Right kidney (tissue), 1 donor: Measurements from ENCODE around the gene AHRR.

Experiments used
- DNase-seq: peaks from one replicate; pipeline ENCODE4 v3.0.0-alpha.2; 2016

Gene AHRR

GRCh38 chr5:347712-348284 is 26.3 kb downstream of the AHRR start:
- DNase-seq: no peak

- no peak for DNase-seq
These were observed 27.2 kb downstream of the AHRR start for GRCh38 chr5:348726-349125.

DNA sequence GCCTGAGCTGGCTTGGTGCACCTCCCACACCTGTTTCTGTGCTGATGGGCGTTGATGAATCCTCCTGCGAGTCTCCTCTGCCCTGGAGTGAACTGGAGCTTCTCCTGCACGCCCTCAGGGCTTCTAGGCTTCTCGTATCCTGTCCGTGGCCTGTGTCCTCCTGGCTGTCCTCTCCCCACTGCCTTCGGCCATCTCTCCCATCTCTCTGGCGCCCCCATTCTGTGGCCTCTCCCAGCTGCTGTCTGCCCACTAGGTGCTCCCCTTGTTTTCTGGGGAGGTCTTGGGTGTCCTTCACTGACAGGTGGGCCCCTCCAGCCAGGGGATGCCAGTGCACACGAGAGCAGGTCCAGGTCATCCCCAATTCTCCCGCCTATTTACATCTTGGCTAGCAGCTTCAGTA is 28.8 kb downstream of the AHRR start:
- DNase-seq: no peak

DNA sequence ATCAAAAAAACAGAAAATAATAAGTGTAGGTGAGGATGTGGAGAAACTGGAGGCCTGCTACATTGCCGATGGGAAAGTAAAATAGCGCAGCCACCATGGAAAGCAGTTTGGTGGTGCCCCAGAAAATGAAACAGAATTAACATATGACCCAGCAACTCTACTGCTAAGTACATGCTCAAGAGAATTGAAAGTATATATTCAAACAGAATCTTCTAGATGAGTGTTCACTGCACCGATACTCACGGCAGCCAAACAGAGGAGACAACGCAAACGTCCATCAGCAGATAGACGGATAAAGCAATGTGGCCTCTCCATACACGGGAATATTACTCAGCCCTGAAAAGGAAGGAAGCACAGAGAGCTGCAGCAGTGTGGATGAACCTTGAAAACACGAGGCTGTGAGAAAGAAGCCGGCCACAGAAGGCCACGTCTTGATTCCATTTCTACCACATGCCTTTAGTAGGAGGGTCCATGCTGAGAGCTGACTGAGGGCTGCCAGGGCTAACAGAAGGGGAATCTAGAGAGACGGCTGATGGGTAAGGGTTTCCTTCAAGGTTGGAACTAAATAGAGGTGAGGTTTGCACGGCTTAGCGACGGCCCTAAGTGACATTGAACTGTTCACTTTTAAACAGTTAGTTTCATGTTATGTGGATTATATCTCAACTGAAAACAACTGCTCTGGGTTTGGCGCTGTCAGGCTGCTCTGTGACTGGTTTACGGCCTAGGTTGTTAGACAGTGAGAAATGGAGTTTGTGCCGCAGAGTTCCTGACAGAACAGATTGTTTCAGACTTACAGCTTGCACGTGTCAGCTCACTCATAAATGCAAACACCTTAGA is 29.8 kb downstream of the AHRR start:
- no peak for DNase-seq

GRCh38 chr5:351921-352245 is 30.4 kb downstream of the AHRR start:
- no peak for DNase-seq

DNA sequence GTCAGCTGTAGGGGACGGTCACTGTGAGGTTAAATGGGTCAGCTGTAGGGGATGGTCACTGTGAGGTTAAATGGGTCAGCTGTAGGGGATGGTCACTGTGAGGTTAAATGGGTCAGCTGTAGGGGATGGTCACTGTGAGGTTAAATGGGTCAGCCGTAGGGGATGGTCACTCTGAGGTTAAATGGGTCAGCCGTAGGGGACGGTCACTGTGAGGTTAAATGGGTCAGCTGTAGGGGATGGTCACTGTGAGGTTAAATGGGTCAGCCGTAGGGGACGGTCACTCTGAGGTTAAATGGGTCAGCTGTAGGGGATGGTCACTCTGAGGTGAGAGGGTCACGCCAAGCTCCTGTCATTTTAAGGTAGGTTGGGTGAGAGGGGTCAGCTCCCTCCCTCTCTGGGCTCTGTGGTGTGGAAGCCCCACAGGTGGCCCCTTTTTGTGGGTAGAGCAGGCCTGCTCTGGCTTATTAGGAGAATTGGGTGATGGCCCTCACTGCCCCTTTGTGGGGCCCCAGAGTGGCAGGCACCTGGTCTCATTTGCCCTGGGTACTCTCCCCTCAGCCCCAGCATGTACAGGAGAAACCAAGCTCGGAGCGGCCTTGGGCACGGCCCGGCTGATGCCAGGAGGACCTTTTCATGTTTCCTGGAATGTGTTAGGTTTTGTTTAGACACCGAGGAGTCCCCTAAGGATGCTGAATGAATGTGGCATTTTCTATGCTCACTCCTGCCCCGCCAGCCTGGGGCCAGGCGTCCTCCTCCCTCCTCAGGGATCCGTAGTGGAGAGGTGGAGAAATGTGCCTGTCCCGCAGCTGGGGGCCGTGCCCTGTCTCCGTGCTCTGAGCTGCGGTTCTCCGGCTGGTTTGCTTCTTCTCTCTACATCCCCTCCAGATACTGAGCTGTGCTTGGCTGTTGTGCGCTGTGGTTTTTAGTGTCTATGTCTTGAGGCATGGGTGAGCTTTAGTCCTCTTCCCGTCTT is 31.4 kb downstream of the AHRR start:
- DNase-seq: no peak

DNA sequence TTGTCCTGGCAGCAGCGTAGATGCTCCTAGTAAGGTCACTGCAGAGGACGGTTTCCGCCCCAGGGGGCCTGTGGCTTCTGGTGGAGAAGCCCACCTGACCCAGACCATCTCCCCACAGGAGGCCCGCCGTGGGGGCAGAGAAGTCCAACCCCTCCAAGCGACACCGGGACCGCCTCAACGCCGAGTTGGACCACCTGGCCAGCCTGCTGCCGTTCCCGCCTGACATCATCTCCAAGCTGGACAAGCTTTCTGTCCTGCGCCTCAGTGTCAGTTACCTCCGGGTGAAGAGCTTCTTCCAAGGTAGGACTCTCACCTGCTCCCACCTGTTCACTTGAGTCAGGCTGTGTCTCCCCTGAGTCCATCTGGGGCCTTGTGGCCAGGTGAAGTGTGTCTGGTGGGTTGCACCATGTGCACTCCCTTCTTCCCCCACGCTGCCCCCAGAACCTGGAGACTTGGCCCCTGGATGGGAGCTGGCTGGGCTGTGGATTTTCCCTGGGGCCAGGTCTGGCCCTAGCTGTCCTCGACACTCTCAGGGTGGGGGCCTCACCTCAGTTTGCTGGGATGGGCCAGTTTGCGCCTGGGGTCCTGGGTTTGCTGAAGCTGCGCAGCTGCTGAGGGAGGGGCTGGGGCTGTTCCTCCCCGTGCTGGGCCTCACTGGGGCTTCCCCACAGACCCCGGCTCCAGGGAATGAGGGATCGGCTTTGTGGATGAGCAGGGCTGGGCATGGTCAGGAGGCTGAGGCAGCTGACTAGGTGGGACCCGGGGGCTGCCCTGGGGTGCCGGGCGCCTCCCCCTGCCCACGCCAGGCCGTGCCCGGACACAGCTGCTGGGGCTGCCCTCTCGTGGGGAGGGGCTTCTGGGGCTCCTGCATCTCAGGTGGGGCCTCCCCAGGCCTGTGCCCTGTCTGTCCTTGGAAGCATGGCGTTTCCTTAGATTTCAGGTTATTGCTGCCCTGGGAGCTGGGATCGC is 32.4 kb downstream of the AHRR start:
- DNase-seq: no peak

DNA sequence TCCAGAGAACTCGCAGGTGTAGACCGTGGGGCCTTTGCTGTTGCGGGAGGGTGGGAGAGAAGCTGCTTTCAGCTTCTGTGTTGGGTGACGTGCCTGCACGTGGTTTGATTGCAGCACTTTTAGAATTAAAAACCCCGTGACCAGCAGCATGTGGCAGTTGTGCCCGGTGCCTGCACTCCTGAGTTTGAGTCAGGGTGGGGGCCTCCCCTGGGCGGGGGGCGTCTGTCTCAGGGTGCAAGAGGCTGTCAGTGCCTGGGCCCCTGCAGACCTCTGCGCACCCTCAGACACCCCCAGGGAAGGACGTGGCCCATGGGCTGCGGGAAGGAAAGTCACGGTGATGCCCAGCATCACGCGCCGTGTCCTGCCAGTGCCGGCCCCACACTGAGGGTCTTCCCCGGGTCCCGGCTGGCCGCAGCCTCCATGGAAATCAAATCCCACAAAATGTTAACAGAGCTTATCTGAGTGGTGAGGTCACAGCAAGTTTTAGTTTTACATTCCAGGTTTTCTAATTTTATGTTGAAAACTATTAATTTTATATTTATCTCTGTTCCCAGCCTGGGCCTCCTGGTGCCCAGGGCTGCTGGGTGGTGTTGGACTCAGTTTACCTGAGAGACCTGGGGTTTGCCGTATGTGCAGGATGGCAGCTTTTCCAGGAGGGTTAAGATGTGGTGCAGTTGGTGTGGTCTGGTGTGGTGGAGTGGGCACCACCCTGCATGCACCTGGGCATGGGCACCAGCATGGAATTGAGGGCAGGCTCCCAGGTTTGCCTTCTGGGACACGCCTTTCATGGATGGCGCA is 33.3 kb downstream of the AHRR start:
- DNase-seq: no peak

GRCh38 chr5:355379-355935 is 33.9 kb downstream of the AHRR start:
- DNase-seq: no peak

DNA sequence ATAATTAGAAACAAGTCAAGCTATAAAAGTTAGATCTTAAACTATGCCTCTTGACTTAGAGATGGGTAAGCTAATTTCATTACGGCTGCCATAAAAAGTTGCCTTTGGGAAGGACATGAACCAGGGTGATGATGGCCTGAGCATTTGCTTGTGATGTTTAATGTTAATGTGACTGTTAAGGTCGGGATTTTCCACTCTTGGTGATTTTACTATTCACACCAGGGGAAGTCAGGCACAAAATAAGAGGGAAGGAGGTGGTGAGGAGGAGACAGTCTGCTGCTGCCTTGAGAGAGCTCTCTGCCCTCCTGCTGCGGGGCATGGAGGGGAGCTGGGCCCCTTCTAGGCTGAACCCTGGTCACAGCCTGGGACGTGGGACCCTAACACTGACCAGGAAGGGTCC is 34.4 kb downstream of the AHRR start:
- DNase-seq: no peak

DNA sequence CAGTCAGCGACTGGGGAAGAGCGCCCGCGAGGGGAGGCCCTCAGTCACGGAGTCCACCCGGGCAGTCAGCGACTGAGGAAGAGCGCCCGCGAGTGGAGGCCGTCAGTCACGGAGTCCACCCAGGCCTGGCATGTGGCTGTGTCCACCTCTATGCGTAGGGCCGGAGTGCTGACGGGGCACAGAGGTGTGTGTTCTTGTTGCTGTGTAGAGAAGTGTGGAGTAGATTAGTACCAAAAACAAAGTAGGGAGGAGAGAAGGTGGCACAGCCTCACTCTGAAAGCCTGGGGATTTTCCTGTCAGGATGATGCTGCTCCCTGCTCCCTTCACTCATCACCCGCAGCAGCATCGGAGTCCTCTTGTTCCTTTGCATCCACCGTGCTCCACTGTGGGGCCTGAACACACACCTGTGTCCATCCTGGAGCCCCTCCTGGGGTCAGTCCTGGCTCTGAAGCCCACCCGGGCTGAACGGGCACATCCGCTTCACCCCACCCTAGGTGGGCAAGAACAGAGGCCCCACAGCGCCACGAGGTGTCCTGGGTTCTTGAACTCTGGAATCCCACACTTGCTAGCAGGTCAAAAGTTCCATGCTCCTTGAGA is 37.9 kb downstream of the AHRR start:
- DNase-seq: no peak

- DNase-seq: no peak
These were observed 38.9 kb downstream of the AHRR start for GRCh38 chr5:360257-361027.

DNA sequence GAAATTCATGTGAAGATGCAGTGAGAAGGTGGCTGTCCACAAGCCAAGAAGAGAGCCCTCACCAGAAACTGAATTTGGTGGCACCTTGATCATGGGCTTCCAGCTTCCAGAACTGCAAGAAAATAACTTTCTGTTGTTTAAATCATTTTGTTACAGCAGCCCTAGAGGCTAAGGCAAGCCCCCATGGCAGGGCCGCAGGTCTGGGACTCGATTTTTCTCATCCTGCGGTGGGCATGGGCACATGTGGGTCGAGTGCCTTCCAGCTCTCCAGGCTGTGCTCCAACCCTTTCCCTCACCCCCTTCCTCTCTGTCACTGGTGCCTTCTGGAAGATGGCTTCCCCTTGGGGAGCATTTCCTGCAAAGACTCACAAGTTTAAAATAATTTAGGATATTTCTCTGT is 40.7 kb downstream of the AHRR start:
- no peak for DNase-seq

DNA sequence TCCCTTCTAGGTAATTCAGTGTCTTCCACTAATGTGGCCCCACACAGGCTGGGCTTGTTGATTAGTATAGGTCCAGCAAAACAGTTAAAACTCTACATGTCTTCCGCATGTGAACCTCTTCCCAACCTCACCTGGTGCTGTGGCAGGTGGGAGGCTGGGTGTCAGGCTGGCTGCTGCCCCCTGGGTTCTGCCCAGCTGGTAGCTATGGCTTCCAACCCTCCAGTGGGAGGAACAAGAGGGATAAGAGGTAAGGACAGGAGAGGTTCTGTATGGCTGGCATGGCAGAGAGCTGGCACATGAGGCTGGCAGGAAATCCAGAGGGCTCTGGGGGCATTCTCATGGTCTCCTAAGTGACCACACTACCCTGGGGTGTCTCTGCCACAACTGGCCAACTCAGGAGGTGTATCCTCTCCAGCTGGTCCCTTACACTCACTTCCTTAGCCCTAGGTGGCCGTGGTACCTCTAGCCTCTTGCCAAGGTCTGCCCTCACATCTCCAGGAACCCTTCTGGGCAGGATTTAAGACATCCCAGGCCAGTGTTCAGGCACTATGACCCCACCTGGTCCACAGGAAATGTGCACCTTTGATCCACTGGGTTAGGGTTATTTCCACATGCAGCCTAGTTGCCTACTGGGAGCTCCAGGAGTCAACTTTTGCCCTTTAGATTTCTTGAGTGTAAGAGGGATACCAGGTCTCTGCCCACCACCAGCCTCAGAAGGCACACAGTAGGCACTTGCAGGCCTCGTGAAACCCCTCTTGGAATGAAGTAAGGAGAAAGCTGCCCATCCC is 41.7 kb downstream of the AHRR start:
- DNase-seq: no peak

GRCh38 chr5:364497-364896 is 43.0 kb downstream of the AHRR start:
- no peak for DNase-seq

GRCh38 chr5:366541-367357 is 45.2 kb downstream of the AHRR start:
- no peak for DNase-seq

GRCh38 chr5:367358-368130 is 46.0 kb downstream of the AHRR start:
- no peak for DNase-seq
